Inferior parietal cortex (tissue), 1 donor: ENCODE data around the gene DIP2C.

ENCODE experiments used
- DNase-seq: peaks from one replicate; pipeline ENCODE4 v3.0.0-alpha.2; 2016; ENCODE audit errors: extremely low spot score

DIP2C gene

GRCh38 chr10:498760-499435 is 190.6 kb downstream of the DIP2C start:
- peak; percentile 23 for DNase-seq

GRCh38 chr10:497898-498451 is 191.5 kb downstream of the DIP2C start:
- DNase-seq, result peak; percentile 32

- DNase-seq, result no peak
Measured at GRCh38 chr10:497289-497688, 192.2 kb downstream of the DIP2C start.

DNA sequence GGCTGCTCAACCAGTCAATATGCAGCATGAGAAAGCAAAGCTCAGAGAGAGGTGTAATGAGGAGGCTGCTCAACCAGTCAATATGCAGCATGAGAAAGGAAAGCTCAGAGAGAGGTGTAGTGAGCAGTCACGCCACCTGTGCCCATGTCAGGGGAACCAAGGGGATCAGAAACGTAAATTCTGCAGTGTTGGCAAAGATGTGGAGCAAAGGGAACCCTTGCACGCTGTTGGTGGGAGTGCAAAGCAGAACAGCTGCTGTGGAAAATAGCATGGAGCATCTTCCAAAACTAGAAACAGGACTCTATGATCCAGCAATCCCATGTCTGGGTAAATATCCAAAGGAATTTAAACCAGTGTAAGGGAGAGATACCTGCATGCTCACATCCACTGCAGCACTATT is 194.9 kb downstream of the DIP2C start:
- no peak for DNase-seq

- no peak for DNase-seq
Measured at GRCh38 chr10:494149-494542, 195.3 kb downstream of the DIP2C start.

GRCh38 chr10:493391-494148 is 195.9 kb downstream of the DIP2C start:
- DNase-seq, result no peak

GRCh38 chr10:492836-493235 is 196.6 kb downstream of the DIP2C start:
- DNase-seq, result no peak

DNA sequence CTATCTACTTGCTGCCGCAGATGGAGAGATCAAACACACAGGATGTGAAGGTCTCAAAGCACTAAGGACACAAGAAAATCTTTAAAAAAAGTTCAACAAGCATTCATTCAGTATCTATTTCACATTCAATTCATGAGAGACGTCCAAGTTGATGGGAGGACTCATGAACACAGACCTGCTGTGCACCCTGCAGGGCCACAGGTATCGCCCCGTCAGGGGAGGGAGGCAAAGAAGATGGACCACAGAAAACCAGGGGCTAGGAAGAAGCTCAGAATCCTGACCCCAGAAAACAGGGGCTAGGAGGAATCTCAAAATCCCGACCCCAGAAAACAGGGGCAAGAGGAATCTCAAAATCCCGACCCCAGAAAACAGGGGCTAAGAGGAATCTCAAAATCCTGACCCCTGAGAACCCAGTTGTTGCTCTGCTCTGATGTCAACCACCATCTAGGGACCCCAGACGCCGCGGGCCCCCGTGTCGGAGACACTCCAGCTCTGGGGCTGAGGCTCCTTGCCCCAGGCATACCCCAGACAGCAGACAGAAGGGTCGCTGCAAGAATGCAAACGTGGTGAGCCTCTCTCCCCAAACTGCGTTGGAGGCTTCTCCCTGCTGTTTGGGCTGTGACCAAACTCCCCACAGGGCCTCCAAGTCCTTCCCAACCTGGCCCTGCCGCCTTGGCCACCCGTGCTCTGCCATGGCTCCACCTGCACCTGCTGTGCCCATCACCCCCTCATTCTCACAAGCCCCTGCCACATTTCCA is 197.6 kb downstream of the DIP2C start:
- DNase-seq, result no peak

DNA sequence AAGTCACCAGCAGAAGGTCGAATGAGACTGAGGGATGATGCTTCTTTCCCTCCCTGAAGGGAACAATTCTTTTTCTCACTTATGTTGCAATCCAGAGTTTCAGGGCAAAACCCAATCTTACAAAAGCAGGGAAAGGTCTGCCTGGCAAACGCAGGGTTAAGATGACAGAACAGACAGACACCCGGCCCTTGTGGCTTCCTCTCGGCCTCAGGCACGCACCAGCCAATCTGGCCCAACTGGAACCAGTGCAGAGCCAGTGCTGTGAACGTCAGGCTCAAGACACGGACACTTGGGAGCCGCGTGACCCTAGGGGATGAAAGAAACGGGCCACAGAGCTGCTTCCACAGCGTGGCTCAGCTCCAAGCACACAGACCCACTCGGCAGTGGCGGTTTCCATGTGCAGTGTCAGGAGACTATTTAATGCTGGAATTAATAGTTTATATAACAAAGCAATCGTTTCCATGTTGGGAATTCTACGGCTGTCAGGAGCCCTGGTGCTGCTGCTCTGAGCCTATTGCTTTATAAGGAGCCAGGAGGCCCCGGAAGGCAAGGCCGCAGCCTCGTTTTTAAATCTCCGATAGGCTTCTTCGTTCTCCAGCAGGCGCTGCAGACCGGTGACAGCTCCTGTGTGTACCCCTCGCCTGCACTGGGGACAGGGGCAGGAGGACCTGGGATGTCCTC is 198.4 kb downstream of the DIP2C start:
- DNase-seq, result no peak

- no peak for DNase-seq
Measured at GRCh38 chr10:490256-490655, 199.2 kb downstream of the DIP2C start.

DNA sequence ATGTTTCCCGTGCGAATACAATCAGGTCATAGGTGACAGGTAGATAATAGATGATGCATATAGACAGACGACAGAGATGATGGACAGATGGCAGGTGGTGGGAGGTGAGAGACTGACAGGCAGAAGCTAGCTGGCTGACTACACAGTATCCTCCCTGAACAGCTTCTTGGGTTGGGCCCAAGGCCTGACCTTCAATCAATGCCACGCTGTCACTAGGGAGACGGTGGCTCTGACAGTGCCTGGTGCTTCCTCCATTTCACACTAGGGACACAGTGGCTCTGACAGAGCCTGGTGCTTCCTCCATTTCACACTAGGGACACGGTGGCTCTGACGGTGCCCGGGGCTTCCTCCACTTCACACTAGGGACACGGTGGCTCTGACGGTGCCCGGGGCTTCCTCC is 200.1 kb downstream of the DIP2C start:
- DNase-seq, result no peak

DNA sequence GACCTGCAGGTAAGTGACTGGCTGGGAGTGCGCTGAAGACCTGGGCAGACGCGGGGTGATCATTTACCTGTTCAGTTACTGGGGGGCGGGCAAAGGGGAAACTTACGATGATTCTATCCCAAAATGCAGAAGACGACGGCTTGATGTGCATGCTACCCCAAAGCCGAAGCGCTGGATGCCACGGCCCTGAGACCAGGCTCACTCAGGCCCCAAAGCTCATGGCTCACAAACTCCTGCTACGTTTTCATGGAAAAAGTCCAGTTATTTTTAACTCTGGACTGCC is 200.6 kb downstream of the DIP2C start:
- DNase-seq, result no peak

- DNase-seq, result no peak
Measured at GRCh38 chr10:488081-488932, 201.2 kb downstream of the DIP2C start.

- no peak for DNase-seq
Measured at GRCh38 chr10:486666-487322, 202.7 kb downstream of the DIP2C start.

- DNase-seq, result no peak
Measured at GRCh38 chr10:486206-486605, 203.3 kb downstream of the DIP2C start.

DNA sequence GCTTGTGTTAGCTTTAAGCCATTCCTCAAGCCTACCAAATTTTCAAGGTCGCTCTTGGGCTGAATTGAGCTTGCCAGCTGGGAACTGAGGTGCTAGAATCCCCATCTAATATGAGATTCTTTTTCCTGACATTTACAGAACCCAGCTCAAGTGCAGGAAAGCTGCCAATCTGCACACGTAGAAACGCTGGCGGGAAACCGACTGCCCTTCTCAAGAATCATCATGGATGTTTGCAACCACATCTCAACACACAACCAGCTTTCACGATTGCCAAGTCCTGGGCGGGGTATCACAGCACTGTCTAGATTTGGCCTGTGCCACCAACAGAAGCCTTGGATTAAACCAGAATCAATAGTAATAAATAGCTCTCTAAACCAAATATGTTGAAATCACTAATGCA is 203.7 kb downstream of the DIP2C start:
- no peak for DNase-seq

DNA sequence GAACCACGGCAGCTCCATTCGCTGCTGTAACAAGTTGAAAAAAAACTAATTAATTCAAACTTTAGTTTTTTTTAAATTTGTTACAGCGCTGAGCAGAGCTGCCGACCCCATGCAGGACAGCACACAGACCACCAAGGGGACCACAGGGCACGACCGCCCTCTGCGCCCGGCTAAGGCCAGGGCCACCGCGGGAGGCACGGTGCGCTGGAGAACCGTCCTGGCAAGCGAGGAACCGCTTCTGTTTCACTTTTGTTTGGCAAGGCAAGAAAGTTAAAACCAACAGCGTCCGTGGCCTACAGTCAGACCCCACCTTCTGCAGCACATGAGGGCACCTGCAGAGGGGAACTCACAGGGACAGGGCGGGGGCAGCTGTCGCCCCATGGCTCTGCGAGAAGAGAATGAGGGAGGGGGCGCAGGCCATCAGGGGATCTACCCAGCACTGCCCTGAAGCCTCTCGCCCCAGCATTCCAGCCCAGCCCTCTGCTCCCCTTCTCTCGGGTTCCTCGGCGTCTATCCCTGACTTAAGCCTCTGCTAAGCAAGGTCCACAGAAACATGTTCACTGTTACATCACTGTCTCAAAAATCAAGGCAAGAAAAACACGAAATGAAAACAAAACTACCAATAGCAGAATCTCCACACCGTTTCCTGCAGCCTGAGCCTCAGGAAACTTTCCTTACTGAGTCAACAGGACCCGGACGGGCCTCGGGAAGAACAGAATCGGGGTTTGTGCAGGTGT is 204.4 kb downstream of the DIP2C start:
- DNase-seq, result no peak

GRCh38 chr10:484441-484924 is 205.0 kb downstream of the DIP2C start:
- DNase-seq, result no peak

DNA sequence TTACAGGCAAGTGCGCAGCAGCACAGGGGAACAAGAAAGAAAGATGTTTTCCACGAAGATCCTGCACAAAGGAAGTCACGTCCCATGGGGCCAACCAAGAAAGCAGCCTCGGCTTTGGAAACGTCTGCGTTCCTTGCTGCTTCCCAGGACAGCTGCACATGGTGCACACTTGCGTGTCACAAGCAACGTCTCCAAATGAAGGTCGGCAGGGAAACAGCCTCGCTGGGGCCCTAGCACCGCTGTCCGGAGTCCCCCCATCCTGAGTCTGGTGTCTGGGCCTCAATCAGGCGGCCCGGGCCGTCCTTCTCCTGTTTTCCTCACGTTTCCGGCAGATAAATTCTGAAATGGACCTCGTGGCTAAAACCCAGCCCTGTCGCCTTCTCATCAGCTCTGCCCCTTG is 206.2 kb downstream of the DIP2C start:
- no peak for DNase-seq

GRCh38 chr10:482848-483247 is 206.6 kb downstream of the DIP2C start:
- DNase-seq, result no peak
